Neural progenitor cell (in vitro differentiated cells): ENCODE data around the gene C6orf141. TPM values are rescaled to one million over a fixed set of nuclear protein-coding genes. Genes with fewer than 3 reads are reported as not detected.

Experiments
- DNase-seq: peaks from one replicate; pipeline ENCODE4 v3.0.0-alpha.2; 2016; ENCODE audit warnings: low spot score
- H2AFZ ChIP-seq: fragments of 200-600 bp; sonication (generic); replicated peaks from 2 replicates; pipeline ENCODE4 v1.6.1; 2016; ENCODE audit warnings: antibody characterized with exemption
- H3F3A ChIP-seq: fragments of 200-600 bp; sonication (generic); 2 replicates; pipeline ENCODE4 v1.6.1; 2016; ENCODE audit warnings: antibody characterized with exemption, low read depth
- H3K27ac ChIP-seq: fragments of 200-600 bp; sonication (generic); 2 replicates; pipeline ENCODE4 v1.5.1; 2016; ENCODE audit warnings: mild to moderate bottlenecking
- H3K27me3 ChIP-seq: fragments of 200-600 bp; sonication (generic); 2 replicates; pipeline ENCODE4 v1.6.1; 2016; ENCODE audit warnings: mild to moderate bottlenecking, moderate library complexity
- H3K36me3 ChIP-seq: fragments of 200-600 bp; sonication (generic); 2 replicates; pipeline ENCODE4 v1.5.1; 2016
- H3K4me1 ChIP-seq: fragments of 200-600 bp; sonication (generic); 2 replicates; pipeline ENCODE4 v1.6.1; 2016; ENCODE audit warnings: mixed run types
- H3K4me2 ChIP-seq: fragments of 200-600 bp; sonication (generic); 2 replicates; pipeline ENCODE4 v1.6.1; 2016
- H3K4me3 ChIP-seq: fragments of 200-600 bp; sonication (generic); 2 replicates; pipeline ENCODE4 v1.5.1; 2016
- H3K79me2 ChIP-seq: fragments of 200-600 bp; sonication (generic); 2 replicates; pipeline ENCODE4 v1.6.1; 2016; ENCODE audit warnings: low read depth
- H3K9ac ChIP-seq: fragments of 200-600 bp; sonication (generic); 2 replicates; pipeline ENCODE4 v1.6.1; 2016
- H3K9me3 ChIP-seq: fragments of 200-600 bp; sonication (generic); 2 replicates; pipeline ENCODE4 v1.5.1; 2016; ENCODE audit warnings: low read depth
- H4K20me1 ChIP-seq: fragments of 200-600 bp; sonication (generic); 2 replicates; pipeline ENCODE4 v1.6.1; 2016; ENCODE audit warnings: low read depth
- H3K27ac Mint-ChIP-seq: 3 replicates; pipeline ENCODE4 v1.8.0; 2021; ENCODE audit warnings: mixed read lengths
- H3K27me3 Mint-ChIP-seq: 2 replicates; pipeline ENCODE4 v1.8.0; 2022; ENCODE audit warnings: low read depth, mild to moderate bottlenecking, inconsistent platforms, moderate library complexity, mixed read lengths; ENCODE audit not compliant: insufficient read depth
- H3K36me3 Mint-ChIP-seq: 3 replicates; pipeline ENCODE4 v1.8.0; 2021; ENCODE audit warnings: mixed read lengths
- H3K4me1 Mint-ChIP-seq: 3 replicates; pipeline ENCODE4 v1.8.0; 2021; ENCODE audit warnings: mixed read lengths
- H3K4me3 Mint-ChIP-seq: 3 replicates; pipeline ENCODE4 v1.8.0; 2021; ENCODE audit warnings: mild to moderate bottlenecking, moderate library complexity, mixed read lengths
- H3K9me3 Mint-ChIP-seq: 3 replicates; pipeline ENCODE4 v1.8.0; 2020; ENCODE audit warnings: mixed read lengths
- CTCF ChIP-seq: fragments of 200-600 bp; sonication (generic); IDR thresholded peaks from 2 replicates; pipeline ENCODE4 v1.5.1; 2017; ENCODE audit warnings: antibody characterized with exemption, mild to moderate bottlenecking
- EZH2 ChIP-seq: fragments of 200-600 bp; sonication (generic); IDR thresholded peaks from 2 replicates; pipeline ENCODE4 v1.6.1; 2017; ENCODE audit warnings: antibody characterized with exemption, mild to moderate bottlenecking, moderate library complexity
- EZH2phosphoT487 ChIP-seq: fragments of 200-600 bp; sonication (generic); IDR thresholded peaks from 2 replicates; pipeline ENCODE4 v1.6.1; 2017; ENCODE audit warnings: antibody characterized with exemption
- total RNA-seq: library from RNA; depleted of rRNA; stranded (reverse); fragments of >200 nt; gene quantifications from 2 replicates; pipeline ENCODE4 v1.2.3, GENCODE V29; 2015; ENCODE audit warnings: low replicate concordance

The C6orf141 gene
- total RNA-seq: 87.2 and 97.2 TPM in 2 replicates

GRCh38 chr6:49550492-49551077 is at the start of gene C6orf141:
TSS of gene C6orf141 (plus strand) at chr6:49550668. CDS start at chr6:49550793, 125 bp downstream.
- peak within 1 kb of the TSS; percentile 69 for H3K9ac ChIP-seq
- peak; percentile 91 for DNase-seq
- Mint-ChIP-seq H3K4me3 (peak within 1 kb of the TSS; percentile 87), H3K27ac (no peak within 1 kb of the TSS), H3K36me3 (no peaks in the 10 kb centered on the region), H3K4me1 (peaks cover 36% of the 10 kb centered on the region), H3K27me3 (peaks cover 9% of the 10 kb centered on the region), H3K9me3 (no peaks in the 10 kb centered on the region)
- H3K4me3 ChIP-seq: peak within 1 kb of the TSS; percentile 75
- H2AFZ ChIP-seq: no peak within 1 kb of the TSS
- H3F3A ChIP-seq: peaks cover 45% of the 10 kb centered on the region
- H3K27ac ChIP-seq: peak within 1 kb of the TSS; percentile 99
- no peaks in the 10 kb centered on the region for H3K27me3 ChIP-seq
- H3K79me2 ChIP-seq: peaks cover 46% of the 10 kb centered on the region
- H4K20me1 ChIP-seq: peaks cover 14% of the 10 kb centered on the region
- H3K9me3 ChIP-seq: no peaks in the 10 kb centered on the region
- H3K4me1 ChIP-seq: peaks cover 59% of the 10 kb centered on the region
- TF ChIP-seq EZH2 (no peak), EZH2phosphoT487 (peak; percentile 2), CTCF (no peak)
- H3K36me3 ChIP-seq: peaks cover 7% of the 10 kb centered on the region
- H3K4me2 ChIP-seq: peak within 1 kb of the TSS; percentile 95

- no peaks in the 10 kb centered on the region for H3K79me2 ChIP-seq
- H3K9me3 Mint-ChIP-seq: peaks cover 7% of the 10 kb centered on the region
- no peak overlapping the region for H2AFZ ChIP-seq
- H3F3A ChIP-seq: no peaks in the 10 kb centered on the region
- no peaks in the 10 kb centered on the region for H4K20me1 ChIP-seq
- no peaks in the 10 kb centered on the region for H3K27me3 ChIP-seq
- H3K36me3 ChIP-seq: no peaks in the 10 kb centered on the region
- H3K27ac Mint-ChIP-seq: no peak overlapping the region
- H3K27ac ChIP-seq: no peak overlapping the region
- no peaks in the 10 kb centered on the region for H3K36me3 Mint-ChIP-seq
- no peak overlapping the region for H3K4me2 ChIP-seq
- H3K4me3 ChIP-seq: no peak overlapping the region
- no peak for TF ChIP-seq EZH2
- TF ChIP-seq EZH2phosphoT487: no peak
- no peak for TF ChIP-seq CTCF
- DNase-seq: no peak
- H3K4me1 ChIP-seq: no peaks in the 10 kb centered on the region
- H3K9ac ChIP-seq: no peak overlapping the region
- no peaks in the 10 kb centered on the region for H3K27me3 Mint-ChIP-seq
- H3K9me3 ChIP-seq: no peaks in the 10 kb centered on the region
- H3K4me1 Mint-ChIP-seq: no peaks in the 10 kb centered on the region
- H3K4me3 Mint-ChIP-seq: no peak overlapping the region
Measured at GRCh38 chr6:49504666-49505065, 45.8 kb upstream of the C6orf141 start.

- Mint-ChIP-seq H3K36me3 (no peaks in the 10 kb centered on the region), H3K27me3 (no peaks in the 10 kb centered on the region), H3K9me3 (peaks cover 7% of the 10 kb centered on the region), H3K27ac (no peak overlapping the region), H3K4me1 (no peaks in the 10 kb centered on the region), H3K4me3 (no peak overlapping the region)
- H3K27ac ChIP-seq: no peak overlapping the region
- no peaks in the 10 kb centered on the region for H3K27me3 ChIP-seq
- H3K9ac ChIP-seq: no peak overlapping the region
- TF ChIP-seq EZH2 (no peak), EZH2phosphoT487 (no peak), CTCF (no peak)
- H3K4me3 ChIP-seq: no peak overlapping the region
- no peaks in the 10 kb centered on the region for H4K20me1 ChIP-seq
- H3K79me2 ChIP-seq: no peaks in the 10 kb centered on the region
- H3F3A ChIP-seq: no peaks in the 10 kb centered on the region
- no peak overlapping the region for H3K4me2 ChIP-seq
- H3K9me3 ChIP-seq: no peaks in the 10 kb centered on the region
- no peaks in the 10 kb centered on the region for H3K36me3 ChIP-seq
- DNase-seq: no peak
- H2AFZ ChIP-seq: no peak overlapping the region
- no peaks in the 10 kb centered on the region for H3K4me1 ChIP-seq
Measured at GRCh38 chr6:49506569-49507111, 43.8 kb upstream of the C6orf141 start.
